HG03159 (cell line): ENCODE results near the gene REXO5.
"Not testable (repeated sequence)": the region's sequence is repeated elsewhere in the genome, so short reads cannot be mapped to it uniquely, and the experiment has no call there.

Source experiments
- ATAC-seq: cut with Tn5 transposase; IDR thresholded peaks from one replicate; pipeline ENCODE4 v1.9.1; 2021; ENCODE audit warnings: mild to moderate bottlenecking, moderate library complexity; ENCODE audit not compliant: unreplicated experiment

The REXO5 gene

GRCh38 chr16:20849589-20850390, 43.5 kb downstream of the REXO5 start:
- no peak for ATAC-seq

DNA sequence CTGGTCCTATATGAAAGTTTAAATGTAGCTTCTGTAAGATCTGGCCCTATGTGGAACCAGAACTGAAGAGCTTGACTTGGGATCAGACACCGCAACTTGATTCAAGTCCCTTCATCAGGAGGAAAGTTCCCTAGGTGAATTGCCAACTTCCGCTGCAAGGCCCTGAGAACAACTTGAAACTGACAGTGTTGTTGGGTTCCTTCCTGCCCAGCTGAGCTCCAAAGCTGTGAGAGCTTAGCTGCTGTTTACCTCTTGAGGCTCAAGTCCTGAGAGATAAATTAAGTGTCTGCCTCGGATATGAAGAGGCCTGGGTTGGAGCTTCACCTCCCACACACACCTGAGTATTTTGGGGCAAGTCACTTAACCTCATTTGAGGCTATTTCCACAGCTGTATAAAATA, 44.7 kb downstream of the REXO5 start:
- no peak for ATAC-seq

DNA sequence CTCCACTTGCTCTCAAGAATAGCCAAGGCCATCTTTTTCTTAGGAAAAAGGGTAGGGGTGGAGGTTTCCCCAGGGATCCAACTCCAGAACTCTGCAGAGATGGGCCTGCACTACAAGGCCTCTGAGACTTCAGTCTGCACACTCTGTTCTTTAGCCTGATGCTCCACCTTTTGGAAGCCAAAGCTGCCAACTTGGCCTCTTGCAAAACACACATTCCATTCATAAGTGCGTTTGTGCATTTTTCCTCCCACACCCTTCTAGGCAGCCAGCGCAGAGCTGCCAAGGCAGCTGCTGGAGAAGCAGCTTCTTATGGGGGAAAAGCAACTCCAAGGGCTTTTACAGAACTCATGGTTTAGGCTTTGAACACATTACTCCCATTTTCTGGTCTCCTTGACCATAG, 45.3 kb downstream of the REXO5 start:
- no peak for ATAC-seq

DNA sequence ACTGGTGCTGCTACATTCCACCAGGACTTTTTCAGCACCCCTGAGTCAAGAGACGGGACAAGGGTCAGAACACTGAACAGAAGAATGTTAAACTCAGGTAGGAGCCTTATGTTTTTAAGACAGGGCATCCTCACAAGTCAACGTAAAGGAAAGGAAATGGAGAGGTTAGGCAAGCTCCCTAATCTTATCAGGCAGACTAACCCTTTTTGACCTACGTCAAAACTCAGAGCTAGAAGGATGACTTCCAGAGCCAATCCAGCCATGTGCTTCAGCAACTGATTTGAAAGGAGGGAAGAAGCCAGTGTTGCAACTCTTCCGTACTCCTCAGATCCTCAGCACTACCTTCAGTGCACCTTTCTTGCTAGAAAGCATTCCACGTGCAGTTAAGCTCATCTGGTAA, 46.8 kb downstream of the REXO5 start:
- ATAC-seq = no peak

GRCh38 chr16:20853981-20854620, 47.8 kb downstream of the REXO5 start:
- ATAC-seq = no peak

GRCh38 chr16:20854963-20855362, 48.6 kb downstream of the REXO5 start:
- no peak for ATAC-seq

- ATAC-seq = no peak
Observed at GRCh38 chr16:20857281-20857680, 51.0 kb downstream of the REXO5 start.

DNA sequence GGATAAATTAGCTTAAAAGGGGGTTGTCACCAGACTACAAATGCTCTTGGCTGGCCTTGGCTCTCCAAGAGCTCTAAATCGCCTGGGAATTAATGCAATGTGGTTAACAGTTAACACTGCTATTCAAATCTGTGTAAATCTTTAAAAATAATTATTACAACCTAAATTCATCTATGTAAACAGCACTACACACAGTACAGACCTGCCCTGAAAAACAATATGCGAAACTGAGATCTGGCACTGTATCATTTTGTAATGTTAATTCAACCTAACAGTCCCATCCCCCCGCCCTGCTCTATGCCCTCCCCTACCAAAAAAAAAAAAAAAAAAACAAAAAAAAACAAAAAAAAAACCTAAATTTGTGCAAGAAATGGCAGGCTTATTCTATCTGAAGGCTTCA, 52.9 kb downstream of the REXO5 start:
- no peak for ATAC-seq

DNA sequence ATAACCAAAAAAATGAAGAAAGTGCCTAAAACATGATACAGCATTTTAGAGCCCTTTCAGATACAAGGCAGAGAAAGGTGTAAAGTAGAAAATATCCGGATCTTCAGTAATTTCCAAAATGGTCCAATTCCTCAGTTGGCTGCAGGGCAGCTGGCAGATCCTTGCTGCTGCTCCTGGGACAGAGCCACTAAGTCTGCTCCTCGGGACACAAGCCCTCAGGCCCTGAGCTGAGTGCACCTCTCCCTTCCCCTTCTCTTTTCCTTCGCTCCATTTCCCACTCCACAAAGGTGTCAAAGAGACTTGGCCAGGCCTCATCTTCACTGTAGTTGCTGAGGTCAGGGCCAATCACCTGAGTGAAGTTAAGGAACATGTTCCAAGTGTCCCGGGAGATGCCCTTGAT, 53.4 kb downstream of the REXO5 start:
- ATAC-seq = no peak

GRCh38 chr16:20860361-20860760, 54.0 kb downstream of the REXO5 start:
- no peak for ATAC-seq

DNA sequence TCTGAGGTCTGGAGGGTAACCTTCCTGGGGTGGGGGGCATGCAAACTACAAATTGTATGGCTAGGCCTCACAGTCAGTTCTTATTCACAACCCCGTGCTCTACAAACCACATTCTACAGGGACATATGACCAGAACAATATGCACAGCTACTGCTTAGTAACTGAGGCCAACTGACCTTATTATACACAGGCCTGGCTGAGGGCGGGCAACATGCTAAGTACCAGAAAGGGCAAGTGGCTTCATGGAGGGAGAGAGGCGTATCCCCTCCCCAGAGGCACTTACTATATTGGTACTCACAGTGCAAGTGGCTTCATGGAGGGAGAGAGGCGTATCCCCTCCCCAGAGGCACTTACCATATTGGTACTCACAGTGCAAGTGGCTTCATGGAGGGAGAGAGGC, 54.7 kb downstream of the REXO5 start:
- ATAC-seq = not testable (repeated sequence)

- ATAC-seq = no peak
Observed at GRCh38 chr16:20862162-20862960, 56.0 kb downstream of the REXO5 start.

- not testable (repeated sequence) for ATAC-seq
Observed at GRCh38 chr16:20864376-20864775, 58.0 kb downstream of the REXO5 start.

- ATAC-seq = peak; percentile 57
Observed at GRCh38 chr16:20865420-20866131, 59.2 kb downstream of the REXO5 start.

GRCh38 chr16:20866145-20866772, 59.9 kb downstream of the REXO5 start:
- no peak for ATAC-seq

GRCh38 chr16:20866801-20867200, 60.5 kb downstream of the REXO5 start:
- no peak for ATAC-seq

DNA sequence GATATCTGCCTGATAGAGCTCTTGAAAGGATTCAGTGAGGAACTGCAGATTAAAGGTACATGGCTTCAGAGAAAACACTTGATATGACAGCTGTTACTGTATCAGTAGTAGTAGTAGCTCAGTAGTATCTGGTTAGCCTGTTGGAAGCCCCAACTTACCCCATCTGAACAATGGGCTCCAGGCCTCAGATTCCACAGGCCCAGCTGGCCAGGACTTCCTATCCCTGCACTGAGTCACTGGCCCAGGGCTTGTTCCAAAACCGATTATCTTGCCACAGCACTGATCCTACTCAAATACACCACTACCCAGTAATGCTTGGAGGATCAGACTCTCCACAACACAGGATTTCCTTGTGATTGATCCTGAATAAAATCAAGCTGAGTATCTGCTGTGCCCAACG, 61.3 kb downstream of the REXO5 start:
- no peak for ATAC-seq

DNA sequence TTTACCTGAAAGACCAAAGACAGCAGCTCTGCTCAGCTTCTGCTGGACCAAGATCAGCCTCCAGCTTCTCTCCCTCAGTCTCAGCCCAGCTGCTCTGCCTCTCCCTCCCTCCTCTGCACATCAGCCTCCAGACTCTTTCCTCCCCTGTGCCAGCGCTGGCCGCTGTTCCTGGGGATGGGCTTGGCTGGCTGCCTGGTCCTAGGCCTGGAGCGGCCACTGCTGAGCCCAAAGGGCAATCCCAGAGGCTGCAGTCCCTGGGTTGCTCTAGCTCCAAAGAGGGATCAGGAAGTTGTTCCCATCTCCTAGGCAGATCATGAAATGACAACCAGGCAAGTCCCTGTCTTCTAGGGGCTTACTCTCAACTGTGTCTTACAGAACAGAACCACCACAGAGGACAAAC, 62.6 kb downstream of the REXO5 start:
- no peak for ATAC-seq

- no peak for ATAC-seq
Observed at GRCh38 chr16:20870122-20870820, 63.9 kb downstream of the REXO5 start.

DNA sequence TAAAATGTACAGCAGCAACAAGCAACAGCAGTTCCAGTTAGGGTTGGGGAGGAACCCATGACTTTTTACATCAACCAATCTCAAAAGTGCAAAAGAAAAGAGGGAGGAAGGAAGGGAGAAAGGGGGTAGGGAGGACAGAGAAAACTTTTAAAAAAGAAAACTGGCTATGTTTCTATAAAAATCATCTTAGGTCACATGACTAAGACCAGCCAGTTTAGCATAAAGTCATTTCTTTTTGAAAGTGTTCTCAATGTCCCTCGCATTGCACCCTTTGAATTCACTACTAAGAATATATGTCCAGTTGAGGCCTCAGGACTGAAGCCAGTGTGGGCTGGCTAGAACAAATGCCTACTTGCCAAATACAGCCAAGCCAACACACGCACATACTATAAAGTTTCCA, 64.9 kb downstream of the REXO5 start:
- ATAC-seq = no peak
